ENCODE data around the gene SSPN. TPM values are rescaled to one million over a fixed set of nuclear protein-coding genes. Genes with fewer than 3 reads are reported as not detected.
"Not testable (repeated sequence)": the region's sequence is repeated elsewhere in the genome, so short reads cannot be mapped to it uniquely, and the experiment has no call there.

Gene SSPN
- total RNA-seq, 1 donor from 2014 or later, result not detected

- intact Hi-C loops (cut with micrococcal nuclease), result no loop called here
These were observed 32.0 kb downstream of the SSPN start for GRCh38 chr12:26227361-26227745.

GRCh38 chr12:26229910-26230309, 34.5 kb downstream of the SSPN start:
- intact Hi-C loops (cut with micrococcal nuclease), result no loop called here

GRCh38 chr12:26231470-26231869, 36.1 kb downstream of the SSPN start:
- intact Hi-C loops (cut with micrococcal nuclease), result no loop called here

- intact Hi-C loops (cut with micrococcal nuclease), result no loop called here
These were observed 36.5 kb downstream of the SSPN start for GRCh38 chr12:26231921-26232320.

- intact Hi-C loops (cut with micrococcal nuclease), result no loop called here
These were observed 38.3 kb downstream of the SSPN start for GRCh38 chr12:26233631-26234030.

- intact Hi-C loops (cut with micrococcal nuclease), result not testable (repeated sequence)
These were observed 40.1 kb downstream of the SSPN start for GRCh38 chr12:26235465-26235864.

- intact Hi-C loops (cut with micrococcal nuclease), result no loop called here
These were observed 43.2 kb downstream of the SSPN start for GRCh38 chr12:26238341-26239121.

GRCh38 chr12:26239122-26239851, 43.9 kb downstream of the SSPN start:
- intact Hi-C loops (cut with micrococcal nuclease), result no loop called here

- intact Hi-C loops (cut with micrococcal nuclease), result no loop called here
These were observed 44.8 kb downstream of the SSPN start for GRCh38 chr12:26239852-26240815.

- intact Hi-C loops (cut with micrococcal nuclease), result no loop called here
These were observed 45.7 kb downstream of the SSPN start for GRCh38 chr12:26241080-26241479.

- intact Hi-C loops (cut with micrococcal nuclease), result no loop called here
These were observed 47.3 kb downstream of the SSPN start for GRCh38 chr12:26242683-26243082.

GRCh38 chr12:26244503-26244902, 49.1 kb downstream of the SSPN start:
- intact Hi-C loops (cut with micrococcal nuclease), result no loop called here

- intact Hi-C loops (cut with micrococcal nuclease), result no loop called here
These were observed 50.0 kb downstream of the SSPN start for GRCh38 chr12:26245175-26245942.

GRCh38 chr12:26246483-26247164, 51.3 kb downstream of the SSPN start:
- intact Hi-C loops (cut with micrococcal nuclease), result no loop called here

GRCh38 chr12:26247873-26248272, 52.5 kb downstream of the SSPN start:
- intact Hi-C loops (cut with micrococcal nuclease), result no loop called here

GRCh38 chr12:26250801-26251200, 55.4 kb downstream of the SSPN start:
- intact Hi-C loops (cut with micrococcal nuclease), result no loop called here

GRCh38 chr12:26251600-26251999, 56.2 kb downstream of the SSPN start:
- intact Hi-C loops (cut with micrococcal nuclease), result no loop called here

GRCh38 chr12:26252946-26253345, 57.6 kb downstream of the SSPN start:
- intact Hi-C loops (cut with micrococcal nuclease), result no loop called here

- intact Hi-C loops (cut with micrococcal nuclease), result no loop called here
These were observed 60.7 kb downstream of the SSPN start for GRCh38 chr12:26255893-26256645.

All from T-helper 2 cell treated with Interferon-gamma antibody and Interleukin-4, amounts not matched to agents 100 ng/mL and 5 ng/mL, for 36 hours (primary cell).